A549 (cell line): ENCODE results near the gene MAP2K6. TPM values are rescaled to one million over a fixed set of nuclear protein-coding genes. Genes with fewer than 3 reads are reported as not detected.

Experiments
- ATAC-seq, 2 experiments: fragments of 200-7000 bp in 1 of 2; fragments of >200 bp in 1 of 2; cut with Nextera tagmentation in 1 of 2; cut with Tn5 transposase in 1 of 2; 3 replicates each; pipeline versions ENCODE4 v1.8.0 to v1.9.1; 2018 to 2020; ENCODE audit warnings: mild to moderate bottlenecking in 1 of 2, moderate library complexity in 1 of 2
- CTCF ChIA-PET: fragments of 300-600 bp; sonication (Branson Sonifier 250); formaldehyde crosslinking; extraction: SDS; loops from one replicate; lab custom pipeline; 2021; ENCODE audit warnings: antibody characterized with exemption, inconsistent platforms; lab: Yijun Ruan, JAX
- POLR2A ChIA-PET: fragments of 350-600 bp; formaldehyde crosslinking; extraction: SDS; loops from one replicate; lab custom pipeline; 2021; ENCODE audit warnings: antibody characterized with exemption, inconsistent platforms; lab: Yijun Ruan, JAX
- DNase-seq, 2 experiments: peaks; one replicate each; pipeline versions ENCODE4 v3.0.0 to v3.0.0-alpha.2; 2011 to 2016; ENCODE audit warnings: low read depth in 1 of 2, low spot score in 1 of 2
- FAIRE-seq: peaks from 2 replicates; lab custom pipeline; 2011; peaks lifted over from hg19 to GRCh38; lab: Jason Lieb, UNC
- H3K27ac ChIP-seq, 2 experiments: fragments of >200 bp; sonication (Bioruptor Twin); formaldehyde crosslinking; 3 replicates each; pipeline ENCODE4 v1.5.1; 2016 to 2017
- H3K4me1 ChIP-seq: fragments of >200 bp; sonication (Bioruptor Twin); formaldehyde crosslinking; 3 replicates; pipeline ENCODE4 v1.6.1; 2016
- H3K4me2 ChIP-seq: fragments of >200 bp; sonication (Bioruptor Twin); formaldehyde crosslinking; 3 replicates; pipeline ENCODE4 v1.6.1; 2016
- H3K4me3 ChIP-seq: fragments of >200 bp; sonication (Bioruptor Twin); formaldehyde crosslinking; 3 replicates; pipeline ENCODE4 v1.5.1; 2016
- H3K9me3 ChIP-seq: fragments of >200 bp; sonication (Bioruptor Twin); formaldehyde crosslinking; 3 replicates; pipeline ENCODE4 v1.6.1; 2016
- ATOH8 ChIP-seq: fragments of 250-450 bp; sonication (Bioruptor Pico); IDR thresholded peaks from 2 replicates; pipeline ENCODE4 v1.5.0; 2020; ENCODE audit warnings: low read depth, mild to moderate bottlenecking, moderate library complexity
- CEBPB ChIP-seq, 2 experiments: fragments of >200 bp in 1 of 2; sonication (Bioruptor Twin) in 1 of 2; formaldehyde crosslinking in 1 of 2; IDR thresholded peaks; 2 replicates each; pipeline ENCODE4 v1.6.1; 2012 to 2016
- EHF ChIP-seq: fragments of 250-450 bp; sonication (Bioruptor Pico); IDR thresholded peaks from 2 replicates; pipeline ENCODE4 v1.5.0; 2020; ENCODE audit warnings: mild to moderate bottlenecking
- EHMT2 ChIP-seq: fragments of 200-600 bp; sonication (generic); IDR thresholded peaks from 2 replicates; pipeline ENCODE4 v1.6.1; 2016; ENCODE audit warnings: antibody characterized with exemption, low read depth, mild to moderate bottlenecking, moderate library complexity
- EP300 ChIP-seq, 2 experiments: fragments of >200 bp; sonication (Bioruptor Twin); formaldehyde crosslinking; IDR thresholded peaks; 2 replicates in 1 of 2; 3 replicates in 1 of 2; pipeline ENCODE4 v1.6.1; 2016 to 2017
- ESRRA ChIP-seq: fragments of 150-350 bp; IDR thresholded peaks from 2 replicates; pipeline ENCODE4 v1.6.1; 2014; ENCODE audit warnings: mild to moderate bottlenecking, low read length, borderline replicate concordance
- FOSL2 ChIP-seq, 2 experiments: fragments of 450-650 bp in 1 of 2; fragments of >200 bp in 1 of 2; sonication (Bioruptor Twin) in 1 of 2; formaldehyde crosslinking; IDR thresholded peaks; 2 replicates each; pipeline versions ENCODE4 v1.5.0 to v1.6.1; 2016 to 2020; ENCODE audit warnings: mild to moderate bottlenecking in 1 of 2, moderate library complexity in 1 of 2
- HES2 ChIP-seq: fragments of >200 bp; sonication (Bioruptor Twin); formaldehyde crosslinking; IDR thresholded peaks from 2 replicates; pipeline ENCODE4 v1.6.1; 2016
- HEYL ChIP-seq: fragments of 250-450 bp; sonication (Bioruptor Pico); IDR thresholded peaks from 2 replicates; pipeline ENCODE4 v1.8.0; 2021; ENCODE audit warnings: mild to moderate bottlenecking, moderate library complexity
- JUNB ChIP-seq: fragments of >200 bp; sonication (Bioruptor Twin); formaldehyde crosslinking; IDR thresholded peaks from 2 replicates; pipeline ENCODE4 v1.6.1; 2016
- KDM5A ChIP-seq: fragments of 200-600 bp; sonication (generic); IDR thresholded peaks from 2 replicates; pipeline ENCODE4 v1.6.1; 2016; ENCODE audit warnings: antibody characterized with exemption, mild to moderate bottlenecking
- NFE2L2 ChIP-seq: fragments of 150-350 bp; conservative IDR thresholded peaks from 2 replicates; pipeline ENCODE4 v1.6.1; 2014; ENCODE audit warnings: low read length
- NPAS2 ChIP-seq: fragments of 250-450 bp; sonication (Bioruptor Pico); IDR thresholded peaks from 2 replicates; pipeline ENCODE4 v1.8.0; 2022; ENCODE audit warnings: mild to moderate bottlenecking, moderate library complexity, borderline replicate concordance
- PBX3 ChIP-seq: IDR thresholded peaks from 2 replicates; pipeline ENCODE4 v1.6.1; 2012
- PHF8 ChIP-seq: fragments of 200-600 bp; sonication (generic); IDR thresholded peaks from 2 replicates; pipeline ENCODE4 v1.6.1; 2016; ENCODE audit warnings: low read depth, mild to moderate bottlenecking, antibody characterized with exemption, moderate library complexity, borderline replicate concordance
- POLR2AphosphoS2 ChIP-seq: conservative IDR thresholded peaks from 2 replicates; pipeline ENCODE4 v1.6.1; 2012; ENCODE audit warnings: low read length, improper control_type of control experiment, inconsistent platforms
- RCOR1 ChIP-seq: fragments of 150-350 bp; IDR thresholded peaks from 2 replicates; pipeline ENCODE4 v1.6.1; 2014; ENCODE audit warnings: antibody characterized with exemption, low read length, low read depth
- REST ChIP-seq: fragments of 200-600 bp; sonication (generic); IDR thresholded peaks from 2 replicates; pipeline ENCODE4 v1.6.1; 2016; ENCODE audit warnings: antibody characterized with exemption, mild to moderate bottlenecking, moderate library complexity
- ZC3H11A ChIP-seq: fragments of 450-650 bp; IDR thresholded peaks from 2 replicates; pipeline ENCODE4 v1.6.1; 2014; ENCODE audit warnings: antibody characterized with exemption, mild to moderate bottlenecking
- ZFP36 ChIP-seq: fragments of 450-650 bp; IDR thresholded peaks from 2 replicates; pipeline ENCODE4 v1.6.1; 2014; ENCODE audit warnings: borderline replicate concordance; ENCODE audit not compliant: partially characterized antibody
- WGBS: methylation state at CpG from one replicate; pipeline ENCODE4 v1.1.6; 2017; ENCODE audit errors: missing lambda C conversion rate; 5-methylcytosine and 5-hydroxymethylcytosine counted together
- polyA plus RNA-seq, 4 experiments: library from polyadenylated mRNA; depleted of rRNA in 3 of 4; stranded (reverse); fragments of >200 nt; fragmentation: RNase III in 1 of 4; extraction: RNeasy Plus Mini Kit Qiagen cat#74134 plus additional on column Dnase treatment in 1 of 4; gene quantifications; 2 replicates in 3 of 4; 3 replicates in 1 of 4; pipeline ENCODE4 v1.2.3, GENCODE V29; 2011 to 2017

Gene MAP2K6
- polyA plus RNA-seq, 2 of the 4 experiments (the other 2 are of a cell fraction): 20.2 to 20.7 TPM

GRCh38 chr17:69402052-69402451 lies 12.4 kb upstream of the MAP2K6 start (continued):
- TF ChIP-seq REST (no peak), PHF8 (no peak), EP300 (IDR thresholded peaks at IDR 0.05) (peak in 1 of 2 experiments; percentile 48; a peak in 1 of 5 replicates), FOSL2 (IDR thresholded peaks at IDR 0.05) (0 out of 2 replicates have a peak, but pooled peaks have one; percentile 61), FOSL2 (CRISPR knock-in tag; IDR thresholded peaks at IDR 0.05) (peak; percentile 90), ZFP36 (no peak), EHF (CRISPR knock-in tag) (no peak), KDM5A (no peak), HEYL (CRISPR knock-in tag) (no peak), HES2 (0 out of 2 replicates have a peak, but pooled peaks have one; percentile 40), JUNB (peak; percentile 53), PBX3 (no peak), NFE2L2 (no peak), POLR2AphosphoS2 (no peak), ATOH8 (no peak), ESRRA (no peak), ZC3H11A (no peak), RCOR1 (no peak)

- ChIA-PET CTCF (interaction anchor here (0.8 to 3.6 kb wide), 7 partner anchors 10 to 121 kb away, joined by 3 to 20 read pairs (median 3); partner anchors contain the start of gene MAP2K6), POLR2A (interaction anchor here (1.7 to 1.8 kb wide), 2 partner anchors 10 to 78 kb away, joined by 6 to 12 read pairs; partner anchors contain the start of genes ABCA5 and MAP2K6)
- Histone ChIP-seq H3K4me1 (peaks cover 54% of the 10 kb centered on the region), H3K4me2 (peak overlapping the region; percentile 69), H3K27ac (peak overlapping the region; percentile 62 to 80), H3K4me3 (no peak overlapping the region), H3K9me3 (no peaks in the 10 kb centered on the region; the same call in 2 of the 3 replicates)
- TF ChIP-seq JUNB (peak; percentile 38; the same call in 1 of the 2 replicates), CEBPB (IDR thresholded peaks at IDR 0.05) (peak; percentile 63 to 82), EP300 (IDR thresholded peaks at IDR 0.05) (peak in 1 of 2 experiments; percentile 68; a peak in 1 of 5 replicates), NPAS2 (CRISPR knock-in tag) (no peak), FOSL2 (IDR thresholded peaks at IDR 0.05) (no peak), FOSL2 (CRISPR knock-in tag; IDR thresholded peaks at IDR 0.05) (peak; percentile 68), EHMT2 (no peak), PBX3 (no peak)
- FAIRE-seq (no peak), DNase-seq (peak in 1 of 2 experiments; percentile 56), ATAC-seq (peak; percentile 49 to 66; a peak in 5 of 6 replicates)
- 20% methylated on average over 5 of the region's 5 CpGs for WGBS
These were observed 10.1 kb upstream of the MAP2K6 start for GRCh38 chr17:69404399-69404798.
